ENCODE results near the gene UBE2L5. TPM values are rescaled to one million over a fixed set of nuclear protein-coding genes. Genes with fewer than 3 reads are reported as not detected.

UBE2L5 gene
- total and polyA plus RNA-seq, 2 donors (not counting 3 experiments of a cell fraction or from before 2014, with no cell fraction given), result not detected

DNA sequence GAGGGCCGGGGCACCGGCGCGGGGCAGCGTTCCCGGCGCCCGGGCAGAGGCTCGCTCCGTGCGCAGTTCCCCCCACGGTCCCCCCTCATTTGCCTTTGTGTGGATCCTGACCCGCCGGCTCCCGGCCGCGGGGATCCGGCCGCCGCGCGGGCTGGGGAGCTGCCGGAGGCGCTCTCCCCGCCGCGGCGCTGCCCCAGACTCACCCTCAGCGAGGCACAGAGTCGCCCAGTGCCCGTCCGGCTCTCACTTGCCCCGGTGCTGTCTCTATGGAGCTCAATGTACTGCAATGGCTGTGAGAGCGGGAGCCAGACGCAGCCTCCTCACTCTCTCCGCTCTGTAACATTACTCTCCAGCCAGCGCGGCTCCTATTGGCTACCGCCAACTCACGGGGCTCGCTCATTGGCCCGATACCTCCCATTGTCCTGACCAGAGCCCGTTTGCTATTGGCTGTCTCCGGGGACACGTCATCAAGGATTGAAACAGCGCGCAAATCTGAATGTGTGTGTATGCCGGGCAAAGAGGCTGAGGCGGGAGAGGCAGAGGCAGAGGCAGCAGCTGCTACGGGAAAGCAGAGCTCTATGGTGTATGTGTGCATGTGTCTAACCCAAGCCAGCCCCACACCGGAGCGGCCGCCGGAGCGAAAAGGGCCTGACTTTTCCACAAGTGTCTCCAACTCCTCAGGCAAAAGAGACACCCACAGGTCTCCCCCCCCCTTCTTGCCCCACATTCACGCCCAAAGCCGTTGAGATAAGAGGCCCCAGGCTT lies 43.5 kb downstream of the UBE2L5 start, which contains the start of gene HMGB1:
Gene HMGB1, minus strand, starts transcription at position 344 of the 765 bp plus-strand sequence. CDS start 2,256 bp downstream, outside the sequence.
- no peaks in the 10 kb centered on the region for H4K20me1 ChIP-seq (replicated peaks; ENCODE audit: control insufficient read depth, extremely low read depth, insufficient read depth, low read length)
- H3K27me3 ChIP-seq (ENCODE audit: control insufficient read depth in 2 of 2, insufficient read depth in 2 of 2, low read length in 2 of 2), result no peaks in the 10 kb centered on the region
- FAIRE-seq (peak; percentile 92), DNase-seq (ENCODE audit: low read depth, low spot score) (peak; percentile 98)
- H3K4me2 ChIP-seq (ENCODE audit: insufficient read depth, low read length), result peak within 1 kb of the TSS; percentile 58
- H3K4me3 ChIP-seq (replicated peaks in 1 of 3; ENCODE audit: insufficient read depth in 1 of 3, low read depth in 1 of 3, low read length in 3 of 3), result peak within 1 kb of the TSS; percentile 48 to 69 (median 66)
- dilution Hi-C loops (cut with MboI; ENCODE audit: extremely low pct_ligation_motif_present, low sequenced_read_pairs) (no loop called here), intact Hi-C loops (cut with micrococcal nuclease) (loop anchor here (1.0 to 10.0 kb wide), 7 partner anchors 107 to 580 kb away; no protein-coding TSS in a partner anchor)
- H3K36me3 ChIP-seq (ENCODE audit: control insufficient read depth in 2 of 2, extremely low read depth in 1 of 2, insufficient read depth in 2 of 2, low read length in 2 of 2), result peaks cover 1 to 14% of the 10 kb centered on the region in 2 experiments
- H3K9me3 ChIP-seq (replicated peaks; ENCODE audit: control insufficient read depth, insufficient read depth, low read length), result no peaks in the 10 kb centered on the region
- H3K4me1 ChIP-seq (ENCODE audit: control insufficient read depth, extremely low read depth, insufficient read depth, low read length), result peaks cover 25% of the 10 kb centered on the region
- CTCF ChIA-PET, result interaction anchor here (1.0 to 3.7 kb wide), 2 partner anchors 151 to 334 kb away, joined by 3 to 19 read pairs; no protein-coding TSS in a partner anchor
- peak within 1 kb of the TSS; percentile 85 for H3K27ac ChIP-seq (ENCODE audit: insufficient read depth, low read depth, low read length)
- H3K79me2 ChIP-seq (ENCODE audit: control insufficient read depth, insufficient read depth, low read length), result peaks cover 29% of the 10 kb centered on the region
- peak within 1 kb of the TSS; percentile 73 for H2AFZ ChIP-seq (ENCODE audit: low read depth, low read length)
- no peaks in the 10 kb centered on the region for H3K9me1 ChIP-seq (replicated peaks; ENCODE audit: control insufficient read depth, extremely low read depth, insufficient read depth, low read length)
- TF ChIP-seq MAX (IDR thresholded peaks at IDR 0.05; ENCODE audit: insufficient read depth, insufficient read length) (peak; percentile 64), POLR2AphosphoS5 (IDR thresholded peaks at IDR 0.05; ENCODE audit: insufficient read depth, low read depth, low read length) (peak; percentile 78), POLR2A (IDR thresholded peaks at IDR 0.05; ENCODE audit: low read depth, low read length) (peak; percentile 80), JUN (IDR thresholded peaks at IDR 0.05; ENCODE audit: borderline replicate concordance, insufficient read depth, insufficient read length, low read depth) (no peak)
- peak within 1 kb of the TSS; percentile 98 for H3K9ac ChIP-seq (replicated peaks; ENCODE audit: extremely low read depth, insufficient read depth, low read length)
- no TSS peak for BruUV-seq (replicated peaks)
- POLR2A ChIA-PET, result interaction anchor here (0.6 to 0.7 kb wide), 3 partner anchors 25 to 662 kb away, joined by 3 read pairs; partner anchors contain the start of gene USPL1

DNA sequence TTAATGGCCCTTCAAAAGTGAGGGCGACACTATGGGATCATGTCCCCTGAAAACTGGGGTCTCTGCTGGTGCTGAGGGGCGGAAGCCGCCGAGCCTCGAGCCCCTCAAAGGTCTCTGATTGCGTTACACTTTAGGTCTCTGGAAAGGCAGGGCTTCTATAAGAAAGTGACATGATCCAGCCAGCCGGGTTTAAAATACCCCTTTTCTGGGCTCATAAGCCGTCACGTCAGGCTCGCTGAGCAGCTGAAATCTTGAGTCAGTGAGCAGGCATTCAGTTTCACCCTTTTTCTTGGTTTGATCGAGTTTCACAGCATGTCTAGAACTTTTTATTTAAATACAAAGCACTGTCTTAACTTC lies 44.0 kb downstream of the UBE2L5 start:
- no peaks in the 10 kb centered on the region for H4K20me1 ChIP-seq (replicated peaks; ENCODE audit: control insufficient read depth, extremely low read depth, insufficient read depth, low read length)
- peaks cover 1 to 13% of the 10 kb centered on the region in 2 experiments for H3K36me3 ChIP-seq (ENCODE audit: control insufficient read depth in 2 of 2, extremely low read depth in 1 of 2, insufficient read depth in 2 of 2, low read length in 2 of 2)
- H3K4me3 ChIP-seq (replicated peaks in 1 of 3; ENCODE audit: insufficient read depth in 1 of 3, low read depth in 1 of 3, low read length in 3 of 3), result peak overlapping the region in 1 of 3 experiments; percentile 20
- H2AFZ ChIP-seq (ENCODE audit: low read depth, low read length), result peak overlapping the region; percentile 73
- DNase-seq (ENCODE audit: low read depth, low spot score), result no peak
- intact Hi-C loops (cut with micrococcal nuclease) (loop anchor here (1.0 to 10.0 kb wide), 7 partner anchors 106 to 579 kb away; no protein-coding TSS in a partner anchor), dilution Hi-C loops (cut with MboI; ENCODE audit: extremely low pct_ligation_motif_present, low sequenced_read_pairs) (no loop called here)
- H3K27ac ChIP-seq (ENCODE audit: insufficient read depth, low read depth, low read length), result peak overlapping the region; percentile 17
- H3K9ac ChIP-seq (replicated peaks; ENCODE audit: extremely low read depth, insufficient read depth, low read length), result peak overlapping the region; percentile 22
- no peaks in the 10 kb centered on the region for H3K9me3 ChIP-seq (replicated peaks; ENCODE audit: control insufficient read depth, insufficient read depth, low read length)
- peaks cover 25% of the 10 kb centered on the region for H3K4me1 ChIP-seq (ENCODE audit: control insufficient read depth, extremely low read depth, insufficient read depth, low read length)
- no peaks in the 10 kb centered on the region for H3K27me3 ChIP-seq (ENCODE audit: control insufficient read depth in 2 of 2, insufficient read depth in 2 of 2, low read length in 2 of 2)
- no peak for FAIRE-seq
- TSS peak; percentile 75 for BruUV-seq (replicated peaks)
- H3K9me1 ChIP-seq (replicated peaks; ENCODE audit: control insufficient read depth, extremely low read depth, insufficient read depth, low read length), result no peaks in the 10 kb centered on the region
- H3K4me2 ChIP-seq (ENCODE audit: insufficient read depth, low read length), result peak overlapping the region; percentile 58
- TF ChIP-seq EZH2 (IDR thresholded peaks at IDR 0.05; ENCODE audit: borderline replicate concordance, low read depth, low read length, severe bottlenecking), result no peak
- TF ChIP-seq JUN (IDR thresholded peaks at IDR 0.05; ENCODE audit: borderline replicate concordance, insufficient read depth, insufficient read length, low read depth), result no peak
- TF ChIP-seq, protein P1, sequence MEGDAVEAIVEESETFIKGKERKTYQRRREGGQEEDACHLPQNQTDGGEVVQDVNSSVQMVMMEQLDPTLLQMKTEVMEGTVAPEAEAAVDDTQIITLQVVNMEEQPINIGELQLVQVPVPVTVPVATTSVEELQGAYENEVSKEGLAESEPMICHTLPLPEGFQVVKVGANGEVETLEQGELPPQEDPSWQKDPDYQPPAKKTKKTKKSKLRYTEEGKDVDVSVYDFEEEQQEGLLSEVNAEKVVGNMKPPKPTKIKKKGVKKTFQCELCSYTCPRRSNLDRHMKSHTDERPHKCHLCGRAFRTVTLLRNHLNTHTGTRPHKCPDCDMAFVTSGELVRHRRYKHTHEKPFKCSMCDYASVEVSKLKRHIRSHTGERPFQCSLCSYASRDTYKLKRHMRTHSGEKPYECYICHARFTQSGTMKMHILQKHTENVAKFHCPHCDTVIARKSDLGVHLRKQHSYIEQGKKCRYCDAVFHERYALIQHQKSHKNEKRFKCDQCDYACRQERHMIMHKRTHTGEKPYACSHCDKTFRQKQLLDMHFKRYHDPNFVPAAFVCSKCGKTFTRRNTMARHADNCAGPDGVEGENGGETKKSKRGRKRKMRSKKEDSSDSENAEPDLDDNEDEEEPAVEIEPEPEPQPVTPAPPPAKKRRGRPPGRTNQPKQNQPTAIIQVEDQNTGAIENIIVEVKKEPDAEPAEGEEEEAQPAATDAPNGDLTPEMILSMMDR (IDR thresholded peaks at IDR 0.05; ENCODE audit: extremely low read depth in 1 of 2, insufficient read depth in 1 of 2, low read depth in 1 of 2, low read length in 2 of 2), result no peak
- TF ChIP-seq POLR2A (IDR thresholded peaks at IDR 0.05; ENCODE audit: low read depth, low read length), result no peak
- no peak for TF ChIP-seq MAX (IDR thresholded peaks at IDR 0.05; ENCODE audit: insufficient read depth, insufficient read length)
- TF ChIP-seq POLR2AphosphoS5 (IDR thresholded peaks at IDR 0.05; ENCODE audit: insufficient read depth, low read depth, low read length), result no peak
- TF ChIP-seq FOS (IDR thresholded peaks at IDR 0.05; ENCODE audit: borderline replicate concordance, insufficient read depth, low read length), result no peak
- no peak for TF ChIP-seq MYC (IDR thresholded peaks at IDR 0.05; ENCODE audit: low read depth, low read length)
- ChIA-PET CTCF (interaction anchor here (3.7 kb wide), 1 partner anchor 334 kb away, joined by 19 read pairs; no protein-coding TSS in a partner anchor), POLR2A (interaction anchor here (0.7 kb wide), 1 partner anchor 661 kb away, joined by 3 read pairs; no protein-coding TSS in a partner anchor)
- H3K79me2 ChIP-seq (ENCODE audit: control insufficient read depth, insufficient read depth, low read length), result peaks cover 29% of the 10 kb centered on the region

All from endothelial cell of umbilical vein (primary cell).